Mucosa of stomach (tissue), 1 donor: ENCODE results near the gene MYH14.

Experiments
- H3K27me3 ChIP-seq: one replicate; pipeline ENCODE4 v1.7.0; 2013; ENCODE audit warnings: mild to moderate bottlenecking, low read length; ENCODE audit not compliant: control insufficient read depth, insufficient read depth
- H3K36me3 ChIP-seq: one replicate; pipeline ENCODE4 v1.7.0; 2013; ENCODE audit warnings: low read length; ENCODE audit not compliant: control insufficient read depth, insufficient read depth
- H3K4me1 ChIP-seq: one replicate; pipeline ENCODE4 v1.7.0; 2013; ENCODE audit warnings: mild to moderate bottlenecking, low read length; ENCODE audit not compliant: control insufficient read depth, insufficient read depth
- H3K4me3 ChIP-seq: one replicate; pipeline ENCODE4 v1.7.0; 2013; ENCODE audit warnings: low read length
- H3K9ac ChIP-seq: one replicate; pipeline ENCODE4 v1.7.0; 2013; ENCODE audit warnings: mild to moderate bottlenecking, low read length, moderate library complexity
- H3K9me3 ChIP-seq: one replicate; pipeline ENCODE4 v1.7.0; 2013; ENCODE audit warnings: mild to moderate bottlenecking, low read length, moderate library complexity; ENCODE audit not compliant: control insufficient read depth
- donor health status: Pancreatic carcinoma.

MYH14 gene

GRCh38 chr19:50359328-50359818, 156.0 kb downstream of the MYH14 start:
- peaks cover 4% of the 10 kb centered on the region for H3K4me1 ChIP-seq
- no peaks in the 10 kb centered on the region for H3K36me3 ChIP-seq
- H3K9ac ChIP-seq: no peak overlapping the region
- H3K9me3 ChIP-seq: no peaks in the 10 kb centered on the region
- no peak overlapping the region for H3K4me3 ChIP-seq
- peaks cover 6% of the 10 kb centered on the region for H3K27me3 ChIP-seq
